HG02938 (cell line): Measurements from ENCODE around the gene KREMEN1.

Source experiments
- ATAC-seq: cut with Tn5 transposase; IDR thresholded peaks from one replicate; pipeline ENCODE4 v1.9.1; 2021; ENCODE audit warnings: mild to moderate bottlenecking, moderate library complexity; ENCODE audit not compliant: unreplicated experiment

Gene KREMEN1

GRCh38 chr22:29216873-29217666, 144.2 kb downstream of the KREMEN1 start:
- no peak for ATAC-seq
